HG02981 (cell line): ENCODE data around the gene SH3GL1.

ENCODE experiments used
- ATAC-seq: cut with Tn5 transposase; IDR thresholded peaks from one replicate; pipeline ENCODE4 v1.9.1; 2021; ENCODE audit warnings: mild to moderate bottlenecking, moderate library complexity; ENCODE audit not compliant: unreplicated experiment

Gene SH3GL1

GRCh38 chr19:4399812-4400134 lies 574 bp downstream of the SH3GL1 start:
- no peak for ATAC-seq

GRCh38 chr19:4396949-4397783 lies 3.2 kb downstream of the SH3GL1 start:
- no peak for ATAC-seq

- no peak for ATAC-seq
These were observed 6.3 kb downstream of the SH3GL1 start for GRCh38 chr19:4393947-4394590.

GRCh38 chr19:4391701-4392483 lies 8.5 kb downstream of the SH3GL1 start:
- ATAC-seq, result no peak

- no peak for ATAC-seq
These were observed 9.0 kb downstream of the SH3GL1 start for GRCh38 chr19:4391306-4391693.

- ATAC-seq, result no peak
These were observed 9.6 kb downstream of the SH3GL1 start for GRCh38 chr19:4390567-4391305.

- ATAC-seq, result no peak
These were observed 10.3 kb downstream of the SH3GL1 start for GRCh38 chr19:4390017-4390566.

GRCh38 chr19:4389511-4390016 lies 10.8 kb downstream of the SH3GL1 start:
- ATAC-seq, result no peak

GRCh38 chr19:4389064-4389375 lies 11.3 kb downstream of the SH3GL1 start:
- ATAC-seq, result no peak

GRCh38 chr19:4388337-4389063 lies 11.8 kb downstream of the SH3GL1 start:
- no peak for ATAC-seq

GRCh38 chr19:4386041-4386782 lies 14.1 kb downstream of the SH3GL1 start:
- no peak for ATAC-seq

GRCh38 chr19:4385291-4386040 lies 14.9 kb downstream of the SH3GL1 start:
- ATAC-seq, result no peak

GRCh38 chr19:4380254-4380727 lies 20.1 kb downstream of the SH3GL1 start:
- ATAC-seq, result no peak

GRCh38 chr19:4379383-4380253 lies 20.7 kb downstream of the SH3GL1 start:
- ATAC-seq, result no peak

- ATAC-seq, result no peak
These were observed 21.5 kb downstream of the SH3GL1 start for GRCh38 chr19:4378886-4379285.

- ATAC-seq, result no peak
These were observed 23.2 kb downstream of the SH3GL1 start for GRCh38 chr19:4376991-4377781.

GRCh38 chr19:4376671-4376990 lies 23.7 kb downstream of the SH3GL1 start:
- no peak for ATAC-seq
